ENCODE results near the gene CDH16.

CDH16 gene

GRCh38 chr16:66882702-66883101, 36.0 kb downstream of the CDH16 start:
- Histone ChIP-seq H3K9ac (ENCODE audit: low read length) (no peak overlapping the region), H3K79me2 (ENCODE audit: low read length) (peaks cover 21% of the 10 kb centered on the region), H3K36me3 (replicated peaks; ENCODE audit: low read depth, low read length) (peaks cover 29% of the 10 kb centered on the region), H3K4me2 (ENCODE audit: low read length) (no peak overlapping the region), H2AFZ (ENCODE audit: low read depth, low read length) (no peak overlapping the region), H3K27me3 (ENCODE audit: low read depth, low read length) (no peaks in the 10 kb centered on the region), H3K4me3 (ENCODE audit: low read length) (no peak overlapping the region), H3K4me1 (ENCODE audit: low read length) (peaks cover 18% of the 10 kb centered on the region), H3K9me3 (ENCODE audit: insufficient read depth, low read length) (no peaks in the 10 kb centered on the region), H4K20me1 (ENCODE audit: insufficient read depth, low read length) (0 out of 2 replicates have a peak, but pooled peaks cover 7% of the 10 kb centered on the region), H3K27ac (ENCODE audit: low read length) (no peak overlapping the region)
- TF ChIP-seq EZH2phosphoT487 (IDR thresholded peaks at IDR 0.05; ENCODE audit: low read depth) (no peak), CTCF (IDR thresholded peaks at IDR 0.05; ENCODE audit: low read depth, low read length) (no peak)

GRCh38 chr16:66881964-66882508, 36.6 kb downstream of the CDH16 start:
- Histone ChIP-seq H3K36me3 (replicated peaks; ENCODE audit: low read depth, low read length) (peaks cover 24% of the 10 kb centered on the region), H2AFZ (ENCODE audit: low read depth, low read length) (no peak overlapping the region), H4K20me1 (ENCODE audit: insufficient read depth, low read length) (0 out of 2 replicates have a peak, but pooled peaks cover 7% of the 10 kb centered on the region), H3K9ac (ENCODE audit: low read length) (no peak overlapping the region), H3K9me3 (ENCODE audit: insufficient read depth, low read length) (no peaks in the 10 kb centered on the region), H3K27ac (ENCODE audit: low read length) (no peak overlapping the region), H3K4me3 (ENCODE audit: low read length) (peak overlapping the region; percentile 85), H3K4me2 (ENCODE audit: low read length) (peak overlapping the region; percentile 81), H3K4me1 (ENCODE audit: low read length) (peaks cover 18% of the 10 kb centered on the region), H3K79me2 (ENCODE audit: low read length) (peaks cover 21% of the 10 kb centered on the region), H3K27me3 (ENCODE audit: low read depth, low read length) (no peaks in the 10 kb centered on the region)
- TF ChIP-seq CTCF (IDR thresholded peaks at IDR 0.05; ENCODE audit: low read depth, low read length) (no peak), EZH2phosphoT487 (IDR thresholded peaks at IDR 0.05; ENCODE audit: low read depth) (no peak)

GRCh38 chr16:66881560-66881959, 37.1 kb downstream of the CDH16 start:
- TF ChIP-seq EZH2phosphoT487 (IDR thresholded peaks at IDR 0.05; ENCODE audit: low read depth), result no peak
- no peak for TF ChIP-seq CTCF (IDR thresholded peaks at IDR 0.05; ENCODE audit: low read depth, low read length)
- H3K79me2 ChIP-seq (ENCODE audit: low read length), result peaks cover 21% of the 10 kb centered on the region

GRCh38 chr16:66881014-66881417, 37.7 kb downstream of the CDH16 start:
- H4K20me1 ChIP-seq (ENCODE audit: insufficient read depth, low read length), result 0 out of 2 replicates have a peak, but pooled peaks cover 7% of the 10 kb centered on the region
- H3K9ac ChIP-seq (ENCODE audit: low read length), result peak overlapping the region; percentile 72
- peaks cover 18% of the 10 kb centered on the region for H3K4me1 ChIP-seq (ENCODE audit: low read length)
- H3K27me3 ChIP-seq (ENCODE audit: low read depth, low read length), result no peaks in the 10 kb centered on the region
- TF ChIP-seq CTCF (IDR thresholded peaks at IDR 0.05; ENCODE audit: low read depth, low read length) (no peak), EZH2phosphoT487 (IDR thresholded peaks at IDR 0.05; ENCODE audit: low read depth) (no peak)
- no peak overlapping the region for H3K27ac ChIP-seq (ENCODE audit: low read length)
- peaks cover 21% of the 10 kb centered on the region for H3K79me2 ChIP-seq (ENCODE audit: low read length)
- peaks cover 20% of the 10 kb centered on the region for H3K36me3 ChIP-seq (replicated peaks; ENCODE audit: low read depth, low read length)
- H2AFZ ChIP-seq (ENCODE audit: low read depth, low read length), result no peak overlapping the region; the same call in 1 of the 2 replicates
- H3K4me2 ChIP-seq (ENCODE audit: low read length), result peak overlapping the region; percentile 81
- H3K9me3 ChIP-seq (ENCODE audit: insufficient read depth, low read length), result no peaks in the 10 kb centered on the region
- peak overlapping the region; percentile 85 for H3K4me3 ChIP-seq (ENCODE audit: low read length)

More at GRCh38 chr16:66881560-66881959, 37.1 kb downstream of the CDH16 start:
- Histone ChIP-seq H4K20me1 (ENCODE audit: insufficient read depth, low read length) (0 out of 2 replicates have a peak, but pooled peaks cover 7% of the 10 kb centered on the region), H3K4me1 (ENCODE audit: low read length) (peaks cover 18% of the 10 kb centered on the region), H2AFZ (ENCODE audit: low read depth, low read length) (no peak overlapping the region), H3K36me3 (replicated peaks; ENCODE audit: low read depth, low read length) (peaks cover 23% of the 10 kb centered on the region), H3K9ac (ENCODE audit: low read length) (peak overlapping the region; percentile 72), H3K27me3 (ENCODE audit: low read depth, low read length) (no peaks in the 10 kb centered on the region), H3K4me3 (ENCODE audit: low read length) (peak overlapping the region; percentile 85), H3K4me2 (ENCODE audit: low read length) (peak overlapping the region; percentile 81), H3K9me3 (ENCODE audit: insufficient read depth, low read length) (no peaks in the 10 kb centered on the region), H3K27ac (ENCODE audit: low read length) (no peak overlapping the region)
